Measurements from ENCODE around the gene HERC3. TPM values are rescaled to one million over a fixed set of nuclear protein-coding genes. Genes with fewer than 3 reads are reported as not detected.

HERC3 gene
- total and polyA plus RNA-seq, 3 donors from 2014 or later, result 8.1 to 15.7 (median 14.6) TPM

DNA sequence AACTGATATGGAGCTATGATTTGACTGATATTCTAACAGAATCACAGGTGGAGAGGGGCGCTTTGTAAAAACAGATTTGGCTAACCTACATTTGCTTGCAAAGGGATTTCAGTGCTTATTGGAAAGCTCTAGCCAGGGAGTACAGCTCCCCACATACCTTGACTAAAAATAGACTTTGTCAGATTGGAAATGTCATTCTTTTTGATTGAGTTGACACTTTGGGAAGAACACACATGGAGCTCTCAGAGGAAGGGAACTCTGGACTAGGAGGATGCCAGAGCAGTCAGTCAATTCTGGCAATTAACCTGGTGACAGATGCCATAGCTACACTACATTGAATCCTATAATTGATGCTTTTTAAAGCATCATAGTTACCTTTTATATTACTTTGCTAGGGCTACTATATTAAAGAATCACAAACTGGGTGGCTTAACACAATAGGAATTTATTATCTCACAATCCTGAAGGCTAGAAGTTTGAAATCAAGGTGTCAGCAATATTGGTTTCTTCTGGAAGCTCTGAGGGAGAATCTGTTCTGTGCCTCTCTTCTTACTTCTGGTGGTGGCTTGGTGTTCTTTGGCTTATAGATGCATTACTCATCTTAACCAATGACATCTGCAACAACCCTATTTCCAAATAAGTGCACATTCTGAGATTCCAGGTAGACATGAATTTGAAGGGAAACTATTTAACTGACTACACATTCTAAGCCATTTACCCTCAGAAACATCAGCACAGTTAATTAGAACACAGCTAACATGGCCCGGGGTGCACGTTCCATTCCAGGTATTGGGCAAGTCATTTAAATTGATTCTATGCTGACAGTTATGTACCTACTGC, 8.4 kb upstream of the HERC3 start:
- no peaks in the 10 kb centered on the region for H3K27me3 ChIP-seq
- no peaks in the 10 kb centered on the region for H3K4me1 ChIP-seq
- no peak overlapping the region for H3K27ac ChIP-seq
- H3K36me3 ChIP-seq (ENCODE audit: low read depth, missing control alignments), result no peaks in the 10 kb centered on the region
- no peak for DNase-seq
- TF ChIP-seq, protein P1, sequence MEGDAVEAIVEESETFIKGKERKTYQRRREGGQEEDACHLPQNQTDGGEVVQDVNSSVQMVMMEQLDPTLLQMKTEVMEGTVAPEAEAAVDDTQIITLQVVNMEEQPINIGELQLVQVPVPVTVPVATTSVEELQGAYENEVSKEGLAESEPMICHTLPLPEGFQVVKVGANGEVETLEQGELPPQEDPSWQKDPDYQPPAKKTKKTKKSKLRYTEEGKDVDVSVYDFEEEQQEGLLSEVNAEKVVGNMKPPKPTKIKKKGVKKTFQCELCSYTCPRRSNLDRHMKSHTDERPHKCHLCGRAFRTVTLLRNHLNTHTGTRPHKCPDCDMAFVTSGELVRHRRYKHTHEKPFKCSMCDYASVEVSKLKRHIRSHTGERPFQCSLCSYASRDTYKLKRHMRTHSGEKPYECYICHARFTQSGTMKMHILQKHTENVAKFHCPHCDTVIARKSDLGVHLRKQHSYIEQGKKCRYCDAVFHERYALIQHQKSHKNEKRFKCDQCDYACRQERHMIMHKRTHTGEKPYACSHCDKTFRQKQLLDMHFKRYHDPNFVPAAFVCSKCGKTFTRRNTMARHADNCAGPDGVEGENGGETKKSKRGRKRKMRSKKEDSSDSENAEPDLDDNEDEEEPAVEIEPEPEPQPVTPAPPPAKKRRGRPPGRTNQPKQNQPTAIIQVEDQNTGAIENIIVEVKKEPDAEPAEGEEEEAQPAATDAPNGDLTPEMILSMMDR (IDR thresholded peaks at IDR 0.05), result no peak
- TF ChIP-seq POLR2A (IDR thresholded peaks at IDR 0.05), result no peak
- intact Hi-C loops (cut with DNase I; ENCODE audit: low total_unique reads), result no loop called here
- WGBS, 2 donors, result 90 to 94% methylated on average over 3 of the region's 3 CpGs
- no peaks in the 10 kb centered on the region for H3K9me3 ChIP-seq
- H3K4me3 ChIP-seq, result no peak overlapping the region

GRCh38 chr4:88584471-88584900, 7.8 kb upstream of the HERC3 start:
- H3K4me3 ChIP-seq, result no peak overlapping the region
- WGBS, 2 donors, result 85 to 86% methylated on average over 2 of the region's 2 CpGs
- no peak overlapping the region for H3K27ac ChIP-seq
- H3K36me3 ChIP-seq (ENCODE audit: low read depth, missing control alignments), result no peaks in the 10 kb centered on the region
- no peaks in the 10 kb centered on the region for H3K27me3 ChIP-seq
- no peak for TF ChIP-seq POLR2A (IDR thresholded peaks at IDR 0.05)
- TF ChIP-seq, protein P1 (IDR thresholded peaks at IDR 0.05), result no peak
- intact Hi-C loops (cut with DNase I; ENCODE audit: low total_unique reads), result no loop called here
- no peaks in the 10 kb centered on the region for H3K9me3 ChIP-seq
- no peaks in the 10 kb centered on the region for H3K4me1 ChIP-seq
- no peak for DNase-seq

DNA sequence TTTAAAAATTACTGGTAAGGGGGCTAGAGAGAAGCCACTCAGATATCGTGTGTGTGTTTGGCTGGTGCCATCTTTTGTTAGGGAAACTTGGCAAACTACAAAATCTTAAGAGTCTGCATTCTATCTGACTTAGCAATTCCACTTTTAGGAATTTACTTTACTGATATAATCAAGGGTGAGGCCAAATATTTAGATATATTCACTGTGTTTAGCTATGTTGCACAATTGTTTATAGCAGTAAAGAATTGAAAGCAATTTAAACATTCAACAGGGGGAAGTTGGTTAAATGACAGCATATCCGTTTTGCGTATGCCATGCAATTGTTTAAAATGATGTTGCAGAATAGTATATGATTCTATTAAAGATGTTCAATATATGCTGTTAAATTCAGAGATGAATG, 6.4 kb upstream of the HERC3 start:
- no peak for DNase-seq
- Histone ChIP-seq H3K4me1 (no peaks in the 10 kb centered on the region), H3K27me3 (no peaks in the 10 kb centered on the region), H3K4me3 (no peak overlapping the region), H3K9me3 (no peaks in the 10 kb centered on the region), H3K36me3 (ENCODE audit: low read depth, missing control alignments) (no peaks in the 10 kb centered on the region), H3K27ac (no peak overlapping the region)
- WGBS, 2 donors, result 87 to 96% methylated on average over 3 of the region's 3 CpGs
- intact Hi-C loops (cut with DNase I; ENCODE audit: low total_unique reads), result no loop called here
- TF ChIP-seq, protein P1 (IDR thresholded peaks at IDR 0.05), result no peak
- no peak for TF ChIP-seq POLR2A (IDR thresholded peaks at IDR 0.05)

- no peak for TF ChIP-seq POLR2A (IDR thresholded peaks at IDR 0.05)
- TF ChIP-seq, protein P1 (IDR thresholded peaks at IDR 0.05), result no peak
- 93 to 96% methylated on average over 1 of the region's 1 CpG for WGBS, 2 donors
Observed at GRCh38 chr4:88587306-88587705, 5.0 kb upstream of the HERC3 start.

More at GRCh38 chr4:88587306-88587705, 5.0 kb upstream of the HERC3 start:
- H3K4me1 ChIP-seq, result no peaks in the 10 kb centered on the region
- intact Hi-C loops (cut with DNase I; ENCODE audit: low total_unique reads), result no loop called here
- H3K9me3 ChIP-seq, result no peaks in the 10 kb centered on the region
- no peaks in the 10 kb centered on the region for H3K36me3 ChIP-seq (ENCODE audit: low read depth, missing control alignments)
- H3K27me3 ChIP-seq, result no peaks in the 10 kb centered on the region
- no peak overlapping the region for H3K4me3 ChIP-seq
- H3K27ac ChIP-seq, result no peak overlapping the region
- no peak for DNase-seq

Measured in testis (tissue), 3 donors.